GM12878 (cell line): ENCODE data around the gene ELOVL5. TPM values are rescaled to one million over a fixed set of nuclear protein-coding genes. Genes with fewer than 3 reads are reported as not detected.
"Not testable (repeated sequence)": the region's sequence is repeated elsewhere in the genome, so short reads cannot be mapped to it uniquely, and the experiment has no call there.

Experiments
- ATAC-seq: fragments of 200-7000 bp; cut with Tn5 transposase; 3 replicates; pipeline ENCODE4 v1.9.1; 2020; ENCODE audit warnings: mild to moderate bottlenecking, moderate library complexity
- BruUV-seq: library from RNA; stranded (reverse); fragments of 400-500 nt; replicated peaks from 2 replicates; lab custom pipeline; 2021; lab: Mats Ljungman, UMichigan
- CTCF ChIA-PET: fragments of 300-600 bp; sonication (Branson Sonifier 250); formaldehyde crosslinking; extraction: SDS; loops from one replicate; lab custom pipeline; 2021; ENCODE audit warnings: inconsistent platforms; lab: Yijun Ruan, JAX
- POLR2A ChIA-PET: fragments of 350-600 bp; formaldehyde crosslinking; extraction: SDS; loops from one replicate; lab custom pipeline; 2021; ENCODE audit warnings: inconsistent platforms; lab: Charles Lee
- RAD21 ChIA-PET: fragments of 300-600 bp; sonication (Branson Sonifier 250); formaldehyde crosslinking; loops from one replicate; lab custom pipeline; 2023; ENCODE audit warnings: antibody characterized with exemption; ENCODE audit not compliant: unreplicated experiment; lab: Charles Lee
- SMC1A ChIA-PET: fragments of 300-600 bp; sonication (Branson Sonifier 250); formaldehyde crosslinking; loops from one replicate; lab custom pipeline; 2023; ENCODE audit not compliant: unreplicated experiment, uncharacterized antibody; lab: Charles Lee
- DNase-seq: peaks from one replicate; pipeline ENCODE4 v3.0.0-alpha.2; 2011; ENCODE audit warnings: low read depth, low spot score
- FAIRE-seq: peaks from 3 replicates; lab custom pipeline; 2011; peaks lifted over from hg19 to GRCh38; lab: Jason Lieb, UNC
- H2AFZ ChIP-seq: 2 replicates; pipeline ENCODE4 v1.6.0; 2011; ENCODE audit warnings: low read depth, low read length, control low read depth; ENCODE audit not compliant: control insufficient read depth
- H3K27ac ChIP-seq: 2 replicates; pipeline ENCODE4 v1.5.1; 2011; ENCODE audit warnings: control low read depth; ENCODE audit not compliant: control insufficient read depth, insufficient read depth
- H3K27me3 ChIP-seq, 2 experiments: replicated peaks in 1 of 2; 2 replicates each; pipeline versions ENCODE4 v1.6.0 to v1.6.1; 2011; ENCODE audit warnings: low read length in 1 of 2; ENCODE audit not compliant: control insufficient read depth in 2 of 2, insufficient read depth in 2 of 2
- H3K36me3 ChIP-seq, 2 experiments: 2 replicates each; pipeline ENCODE4 v1.5.1; 2011; ENCODE audit warnings: low read length in 1 of 2; ENCODE audit not compliant: control insufficient read depth in 2 of 2, insufficient read depth in 2 of 2
- H3K4me1 ChIP-seq: 2 replicates; pipeline ENCODE4 v1.6.1; 2011; ENCODE audit warnings: mild to moderate bottlenecking, low read length, moderate library complexity, mixed read lengths; ENCODE audit not compliant: control insufficient read depth, insufficient read depth
- H3K4me2 ChIP-seq: 2 replicates; pipeline ENCODE4 v1.6.0; 2011; ENCODE audit warnings: control low read depth; ENCODE audit not compliant: control insufficient read depth, insufficient read depth
- H3K4me3 ChIP-seq: fragments of 200-600 bp; sonication (generic); 2 replicates; pipeline ENCODE4 v1.5.1; 2016
- H3K79me2 ChIP-seq: 2 replicates; pipeline ENCODE4 v1.6.0; 2011; ENCODE audit warnings: low read length; ENCODE audit not compliant: control insufficient read depth, insufficient read depth
- H3K9ac ChIP-seq: 2 replicates; pipeline ENCODE4 v1.8.0; 2011; ENCODE audit warnings: low read length, control low read depth, mixed read lengths; ENCODE audit not compliant: control insufficient read depth, insufficient read depth
- H3K9me3 ChIP-seq: replicated peaks from 3 replicates; pipeline ENCODE4 v1.5.1; 2011; ENCODE audit warnings: mild to moderate bottlenecking, low read length; ENCODE audit not compliant: control insufficient read depth, insufficient read depth
- H4K20me1 ChIP-seq: 2 replicates; pipeline ENCODE4 v1.6.0; 2011; ENCODE audit not compliant: control insufficient read depth, insufficient read depth
- MLLT1 ChIP-seq: fragments of 450-650 bp; IDR thresholded peaks from 2 replicates; pipeline ENCODE4 v1.6.1; 2016; ENCODE audit warnings: mild to moderate bottlenecking
- NKRF ChIP-seq: fragments of 450-650 bp; conservative IDR thresholded peaks from 2 replicates; pipeline ENCODE4 v1.6.1; 2017; ENCODE audit warnings: mild to moderate bottlenecking, moderate library complexity
- PML ChIP-seq: IDR thresholded peaks from 2 replicates; pipeline ENCODE4 v1.6.1; 2012; ENCODE audit warnings: low read length, inconsistent platforms
- WGBS: methylation state at CpG from one replicate; pipeline ENCODE4 v1.1.6; 2016; ENCODE audit warnings: low lambda C conversion rate; ENCODE audit not compliant: insufficient replicate concordance, insufficient coverage; ENCODE audit errors: missing lambda C conversion rate; 5-methylcytosine and 5-hydroxymethylcytosine counted together
- in situ Hi-C: fragments of 300-500 bp; cut with MboI; formaldehyde crosslinking; loops from 9 replicates; pipeline ENCODE4 v1.14.3; 2018; ENCODE audit warnings: mixed read lengths
- intact Hi-C: fragments of 100-400 bp; cut with micrococcal nuclease; formaldehyde crosslinking; loops from one replicate; pipeline ENCODE4 v1.14.2; 2022; ENCODE audit not compliant: unreplicated experiment
- polyA plus RNA-seq, 11 experiments: library from polyadenylated mRNA; depleted of rRNA in 4 of 11; unstranded in 6 of 11; stranded (reverse) in 5 of 11; fragments of >200 nt; fragmentation: Nextera tagmentation in 4 of 11; fragmentation: Illumina TruSeq in 1 of 11; extraction: Ambion mirVana in 4 of 11; extraction: Trizol in 1 of 11; gene quantifications; 1 replicate in 1 of 11; 2 replicates in 10 of 11; pipeline versions ENCODE4 v1.2.1 to v1.2.3, GENCODE V29; 2011 to 2016; ENCODE audit warnings: inconsistent platforms in 2 of 11, missing spikeins in 2 of 11, low read depth in 1 of 11
- total RNA-seq, 4 experiments: library from RNA; depleted of rRNA in 3 of 4; stranded (reverse); fragments of >200 nt in 3 of 4; fragmentation: Illumina TruSeq in 1 of 4; extraction: Trizol in 1 of 4; gene quantifications; 2 replicates each; pipeline versions ENCODE4 v1.2.1 to v1.2.3, GENCODE V29; 2013 to 2021
- TF ChIP-seq, protein P1 (sequence below): fragments of 450-650 bp; IDR thresholded peaks from 2 replicates; pipeline ENCODE4 v1.6.1; 2016; ENCODE audit warnings: mild to moderate bottlenecking, moderate library complexity, borderline replicate concordance

ELOVL5 gene
- total and polyA plus RNA-seq, 10 of the 15 experiments (the other 5 are each of a cell fraction or from before 2014, with no cell fraction given) = 156 to 241 (median 196) TPM

- H3K27me3 ChIP-seq, H3K9ac ChIP-seq, H2AFZ ChIP-seq, in situ Hi-C loops, H3K27ac ChIP-seq, ATAC-seq, H3K9me3 ChIP-seq, DNase-seq, BruUV-seq, H3K36me3 ChIP-seq, H4K20me1 ChIP-seq, FAIRE-seq: not testable (repeated sequence)
- peaks cover 82% of the 10 kb centered on the region for H3K79me2 ChIP-seq
- intact Hi-C loops = loop anchor here (2.0 to 5.0 kb wide), 4 partner anchors 37 to 104 kb away; no protein-coding TSS in a partner anchor
- peak overlapping the region; percentile 73; the same call in 1 of the 2 replicates for H3K4me2 ChIP-seq
- SMC1A ChIA-PET = interaction anchor here (1.1 to 9.3 kb wide), 14 partner anchors 8 to 176 kb away, joined by 3 to 91 read pairs (median 8); no protein-coding TSS in a partner anchor
- 100% methylated on average over 5 of the region's 5 CpGs for WGBS
- RAD21 ChIA-PET = interaction anchor here (1.9 to 7.0 kb wide), 5 partner anchors 8 to 157 kb away, joined by 7 to 58 read pairs (median 14); no protein-coding TSS in a partner anchor
- CTCF ChIA-PET = interaction anchor here (0.9 to 4.9 kb wide), 5 partner anchors 8 to 164 kb away, joined by 3 to 28 read pairs (median 8); no protein-coding TSS in a partner anchor
- H3K4me1 ChIP-seq = peaks cover 22% of the 10 kb centered on the region
- peak overlapping the region; percentile 92 for H3K4me3 ChIP-seq
- POLR2A ChIA-PET = interaction anchor here (1.0 to 5.9 kb wide), 8 partner anchors 8 to 82 kb away, joined by 3 to 57 read pairs (median 13); no protein-coding TSS in a partner anchor
Measured at GRCh38 chr6:53346049-53346448, 2.7 kb downstream of the ELOVL5 start.

DNA sequence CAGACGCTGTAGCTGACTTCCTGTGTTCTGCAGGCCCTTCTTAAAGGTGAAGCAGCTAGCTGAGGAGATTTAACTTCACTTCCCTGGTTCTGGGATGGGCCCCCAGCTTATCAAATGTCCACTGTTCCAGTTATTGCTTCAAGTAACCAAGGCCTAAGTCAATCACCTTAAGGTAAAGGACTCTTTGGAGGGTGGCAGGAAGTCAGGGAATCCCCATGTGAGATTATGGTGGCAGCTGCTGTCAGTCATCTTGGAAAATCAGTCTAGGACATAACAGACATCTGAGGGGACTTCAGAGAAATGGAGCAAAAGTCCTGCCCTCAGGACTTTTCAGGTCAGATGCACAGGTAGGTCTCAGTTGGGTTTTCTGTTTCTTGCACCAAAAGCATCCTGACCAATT is 3.8 kb downstream of the ELOVL5 start:
- Histone ChIP-seq H3K4me2 (peak overlapping the region; percentile 73), H3K79me2 (peaks cover 91% of the 10 kb centered on the region), H3K27ac (peak overlapping the region; percentile 46; the same call in 1 of the 2 replicates), H3K27me3 (no peaks in the 10 kb centered on the region), H3K9me3 (no peaks in the 10 kb centered on the region), H3K4me3 (peak overlapping the region; percentile 39), H3K4me1 (peaks cover 22% of the 10 kb centered on the region), H4K20me1 (no peaks in the 10 kb centered on the region), H3K9ac (no peak overlapping the region), H3K36me3 (0 out of 4 replicates have a peak, but pooled peaks cover 0 to 2% of the 10 kb centered on the region in 2 experiments), H2AFZ (no peak overlapping the region)
- RAD21 ChIA-PET = interaction anchor here (0.7 to 7.0 kb wide), 22 partner anchors 9 to 170 kb away, joined by 3 to 58 read pairs (median 4); no protein-coding TSS in a partner anchor
- DNase-seq (no peak), FAIRE-seq (no peak), ATAC-seq (no peak)
- 46% methylated on average over 1 of the region's 1 CpG for WGBS
- POLR2A ChIA-PET = interaction anchor here (1.0 to 5.9 kb wide), 14 partner anchors 7 to 92 kb away, joined by 3 to 57 read pairs (median 6); no protein-coding TSS in a partner anchor
- intact Hi-C loops (loop anchor here (5.0 kb wide), 1 partner anchor 103 kb away; no protein-coding TSS in a partner anchor), in situ Hi-C loops (no loop called here)
- no TSS peak for BruUV-seq
- SMC1A ChIA-PET = interaction anchor here (0.6 to 9.3 kb wide), 31 partner anchors 7 to 172 kb away, joined by 3 to 91 read pairs (median 7); no protein-coding TSS in a partner anchor
- CTCF ChIA-PET = interaction anchor here (0.7 to 4.9 kb wide), 16 partner anchors 9 to 172 kb away, joined by 3 to 28 read pairs (median 4); no protein-coding TSS in a partner anchor
- TF ChIP-seq PML (no peak), NKRF (no peak), MLLT1 (no peak)
- TF ChIP-seq, protein P1, sequence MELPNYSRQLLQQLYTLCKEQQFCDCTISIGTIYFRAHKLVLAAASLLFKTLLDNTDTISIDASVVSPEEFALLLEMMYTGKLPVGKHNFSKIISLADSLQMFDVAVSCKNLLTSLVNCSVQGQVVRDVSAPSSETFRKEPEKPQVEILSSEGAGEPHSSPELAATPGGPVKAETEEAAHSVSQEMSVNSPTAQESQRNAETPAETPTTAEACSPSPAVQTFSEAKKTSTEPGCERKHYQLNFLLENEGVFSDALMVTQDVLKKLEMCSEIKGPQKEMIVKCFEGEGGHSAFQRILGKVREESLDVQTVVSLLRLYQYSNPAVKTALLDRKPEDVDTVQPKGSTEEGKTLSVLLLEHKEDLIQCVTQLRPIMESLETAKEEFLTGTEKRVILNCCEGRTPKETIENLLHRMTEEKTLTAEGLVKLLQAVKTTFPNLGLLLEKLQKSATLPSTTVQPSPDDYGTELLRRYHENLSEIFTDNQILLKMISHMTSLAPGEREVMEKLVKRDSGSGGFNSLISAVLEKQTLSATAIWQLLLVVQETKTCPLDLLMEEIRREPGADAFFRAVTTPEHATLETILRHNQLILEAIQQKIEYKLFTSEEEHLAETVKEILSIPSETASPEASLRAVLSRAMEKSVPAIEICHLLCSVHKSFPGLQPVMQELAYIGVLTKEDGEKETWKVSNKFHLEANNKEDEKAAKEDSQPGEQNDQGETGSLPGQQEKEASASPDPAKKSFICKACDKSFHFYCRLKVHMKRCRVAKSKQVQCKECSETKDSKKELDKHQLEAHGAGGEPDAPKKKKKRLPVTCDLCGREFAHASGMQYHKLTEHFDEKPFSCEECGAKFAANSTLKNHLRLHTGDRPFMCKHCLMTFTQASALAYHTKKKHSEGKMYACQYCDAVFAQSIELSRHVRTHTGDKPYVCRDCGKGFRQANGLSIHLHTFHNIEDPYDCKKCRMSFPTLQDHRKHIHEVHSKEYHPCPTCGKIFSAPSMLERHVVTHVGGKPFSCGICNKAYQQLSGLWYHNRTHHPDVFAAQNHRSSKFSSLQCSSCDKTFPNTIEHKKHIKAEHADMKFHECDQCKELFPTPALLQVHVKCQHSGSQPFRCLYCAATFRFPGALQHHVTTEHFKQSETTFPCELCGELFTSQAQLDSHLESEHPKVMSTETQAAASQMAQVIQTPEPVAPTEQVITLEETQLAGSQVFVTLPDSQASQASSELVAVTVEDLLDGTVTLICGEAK = no peak
